Bronchial smooth muscle cell (primary cell): ENCODE measurements around the gene ALS2CL. TPM values are rescaled to one million over a fixed set of nuclear protein-coding genes. Genes with fewer than 3 reads are reported as not detected.

Source experiments
- total RNA-seq: library from RNA; depleted of rRNA; stranded (reverse); fragments of >200 nt; gene quantifications from 2 replicates; pipeline ENCODE4 v1.2.1, GENCODE V29; 2014

The ALS2CL gene, protein sequence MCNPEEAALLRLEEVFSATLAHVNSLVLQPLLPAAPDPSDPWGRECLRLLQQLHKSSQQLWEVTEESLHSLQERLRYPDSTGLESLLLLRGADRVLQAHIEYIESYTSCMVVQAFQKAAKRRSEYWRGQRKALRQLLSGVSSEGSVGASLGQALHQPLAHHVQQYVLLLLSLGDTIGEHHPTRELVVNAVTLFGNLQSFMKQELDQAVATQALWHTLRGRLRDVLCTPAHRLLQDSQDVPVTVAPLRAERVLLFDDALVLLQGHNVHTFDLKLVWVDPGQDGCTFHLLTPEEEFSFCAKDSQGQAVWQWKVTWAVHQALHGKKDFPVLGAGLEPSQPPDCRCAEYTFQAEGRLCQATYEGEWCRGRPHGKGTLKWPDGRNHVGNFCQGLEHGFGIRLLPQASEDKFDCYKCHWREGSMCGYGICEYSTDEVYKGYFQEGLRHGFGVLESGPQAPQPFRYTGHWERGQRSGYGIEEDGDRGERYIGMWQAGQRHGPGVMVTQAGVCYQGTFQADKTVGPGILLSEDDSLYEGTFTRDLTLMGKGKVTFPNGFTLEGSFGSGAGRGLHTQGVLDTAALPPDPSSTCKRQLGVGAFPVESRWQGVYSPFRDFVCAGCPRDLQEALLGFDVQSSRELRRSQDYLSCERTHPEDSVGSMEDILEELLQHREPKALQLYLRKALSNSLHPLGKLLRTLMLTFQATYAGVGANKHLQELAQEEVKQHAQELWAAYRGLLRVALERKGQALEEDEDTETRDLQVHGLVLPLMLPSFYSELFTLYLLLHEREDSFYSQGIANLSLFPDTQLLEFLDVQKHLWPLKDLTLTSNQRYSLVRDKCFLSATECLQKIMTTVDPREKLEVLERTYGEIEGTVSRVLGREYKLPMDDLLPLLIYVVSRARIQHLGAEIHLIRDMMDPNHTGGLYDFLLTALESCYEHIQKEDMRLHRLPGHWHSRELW
- total RNA-seq = 0.26 and 0.63 TPM in 2 replicates

DNA sequence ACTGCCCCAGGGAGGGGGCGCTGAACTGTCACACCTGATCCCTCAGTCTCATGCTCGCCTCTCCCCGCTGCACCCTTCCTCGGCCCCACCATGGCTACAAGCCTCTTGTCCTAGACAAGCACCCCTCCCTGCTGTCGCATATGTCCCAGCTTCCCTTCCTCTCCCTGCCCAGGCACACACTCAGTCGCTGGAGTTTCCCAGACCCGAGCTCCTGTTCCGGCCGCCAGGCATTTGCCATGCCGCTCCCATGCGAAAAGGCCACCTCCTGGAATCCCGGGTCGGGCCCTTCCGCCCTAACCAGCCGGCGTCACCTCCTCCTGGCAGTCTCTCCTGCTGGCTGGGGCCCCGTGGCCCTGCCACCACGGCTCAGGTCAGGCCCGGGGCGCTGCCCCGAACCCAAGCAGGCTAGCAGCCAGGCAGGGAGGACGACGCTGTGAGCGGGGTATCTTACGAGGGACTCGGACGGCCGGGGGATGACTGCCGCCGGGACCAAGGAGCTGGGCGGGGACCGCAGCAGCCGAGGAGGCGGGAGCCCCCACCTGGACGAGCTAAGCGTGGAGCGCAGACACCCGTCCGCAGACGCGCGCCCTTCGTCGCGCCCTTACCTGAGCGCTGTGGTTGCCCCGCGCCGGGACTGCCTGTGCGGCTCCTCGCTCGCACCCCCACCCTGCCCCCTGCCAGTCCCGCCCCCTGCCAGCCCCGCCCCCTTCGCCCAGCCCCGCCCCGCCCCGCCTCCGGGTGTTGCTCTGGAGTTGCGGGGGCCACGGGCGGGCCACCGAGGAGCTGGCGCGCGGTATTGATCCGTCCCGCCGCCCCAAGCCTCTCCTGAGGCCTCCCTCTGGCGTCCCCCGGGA lies at the start of gene ALS2CL:
Gene ALS2CL, minus strand, starts transcription at position 642 of the 854 bp plus-strand sequence. CDS start 4,239 bp downstream, outside the sequence.

DNA sequence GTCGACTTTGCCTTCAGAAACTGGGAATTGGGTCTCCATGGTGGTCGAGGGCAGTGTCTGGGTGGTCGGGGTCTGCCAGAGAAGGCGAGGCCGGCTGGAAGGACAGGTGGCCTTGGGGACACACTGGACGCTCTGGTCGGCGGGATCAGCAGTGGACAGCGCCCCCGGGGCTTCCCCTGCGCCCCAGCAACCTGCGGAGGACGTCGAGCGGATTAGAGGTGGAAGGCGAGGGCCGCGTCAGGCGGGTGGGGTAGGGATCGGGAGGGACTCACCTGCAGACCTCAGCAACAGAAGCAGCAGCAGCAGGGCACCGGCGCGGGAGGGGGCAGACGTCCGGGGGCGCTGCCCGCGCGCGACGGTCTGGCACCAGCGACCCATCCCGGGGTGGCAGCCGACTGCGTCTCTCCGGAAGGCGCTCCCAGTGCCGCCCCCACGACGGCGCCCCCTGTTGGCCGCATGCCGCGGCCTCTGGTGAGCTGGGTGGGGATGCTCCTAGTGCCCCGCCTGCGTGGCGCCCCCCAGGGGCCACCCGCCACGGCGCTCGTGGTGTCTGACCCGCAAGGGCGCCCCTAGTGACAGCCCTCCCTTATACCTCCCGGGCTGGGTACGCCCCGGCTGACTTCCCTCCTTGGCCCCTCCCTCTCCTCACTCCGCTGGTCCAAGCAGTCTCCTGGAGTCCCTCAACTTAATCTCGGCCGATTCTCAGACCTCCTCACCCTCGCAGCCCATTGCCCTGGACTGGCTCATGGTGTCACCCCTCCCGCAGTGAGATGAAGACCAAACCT lies 24.2 kb upstream of the ALS2CL start, which contains the start of gene PRSS50:
Gene PRSS50, minus strand, starts transcription at position 423 of the 785 bp plus-strand sequence. Its CDS starts 45 bp downstream, at position 378.

DNA sequence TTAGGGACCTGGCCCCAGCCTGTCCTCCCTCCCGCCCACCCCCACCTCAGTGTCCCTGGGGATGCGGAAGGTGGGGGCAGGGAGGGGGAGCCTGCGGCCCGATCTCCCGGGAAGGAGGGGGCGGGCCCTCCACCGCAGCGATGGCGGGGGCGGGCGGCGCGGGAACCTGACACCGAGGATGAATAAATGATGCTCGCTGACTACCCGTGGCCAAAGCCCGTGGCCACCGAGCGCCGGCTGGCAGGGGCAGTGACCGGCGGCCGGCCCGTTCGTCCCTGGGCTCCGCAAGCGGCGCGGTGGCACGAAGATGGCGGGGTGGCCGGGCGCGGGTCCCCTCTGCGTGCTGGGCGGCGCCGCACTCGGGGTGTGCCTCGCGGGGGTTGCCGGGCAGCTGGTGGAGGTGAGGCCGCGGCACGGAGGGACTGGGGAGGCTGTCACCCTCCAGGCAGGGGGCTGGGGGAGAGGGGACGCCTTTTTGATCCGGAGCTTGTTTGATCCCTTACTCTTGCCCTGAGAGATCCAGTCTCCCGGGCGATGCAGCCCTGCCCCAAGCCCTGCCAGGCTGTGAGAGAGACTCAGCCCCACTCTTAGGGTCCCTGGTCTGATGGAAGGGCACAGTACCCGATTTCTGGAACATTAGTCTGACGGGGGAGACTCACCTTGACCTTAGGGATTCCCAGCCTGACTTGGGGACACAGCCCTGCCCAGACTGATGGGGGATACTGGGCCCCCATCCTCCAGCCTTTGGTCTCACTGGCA lies 7.9 kb upstream of the ALS2CL start, which contains the start of gene TMIE:
Gene TMIE, plus strand, starts transcription at position 212 of the 759 bp plus-strand sequence. Its CDS starts 96 bp downstream, at position 308.

Other genes with a start within 250 kb of the ALS2CL start
- not detected in 2 replicates for gene LTF, start 228.8 kb downstream of the ALS2CL start, total RNA-seq
- gene RTP3, start 195.7 kb downstream of the ALS2CL start, total RNA-seq = not detected in 2 replicates
- gene LRRC2, start 127.4 kb downstream of the ALS2CL start, total RNA-seq = under 0.01 and 0.47 TPM in 2 replicates
- not detected in 2 replicates for gene FAM240A, start 81.2 kb downstream of the ALS2CL start, total RNA-seq
- not detected in 2 replicates for gene TMIE, start 7.7 kb upstream of the ALS2CL start, total RNA-seq
- gene PRSS50, start 24.2 kb upstream of the ALS2CL start, total RNA-seq = not detected in 2 replicates
- gene MYL3, start 169.8 kb upstream of the ALS2CL start, total RNA-seq = 0.09 TPM in 1 of 2 replicates, not detected in the other
- 0.16 and 0.77 TPM in 2 replicates for gene PTH1R, start 184.0 kb upstream of the ALS2CL start, total RNA-seq